ENCODE data around the gene MCTP2. TPM values are rescaled to one million over a fixed set of nuclear protein-coding genes. Genes with fewer than 3 reads are reported as not detected.

Gene MCTP2
- total and polyA plus RNA-seq, 2 of the 13 experiments (the other 11 are each of a cell fraction or from before 2014, with no cell fraction given) = 5.1 to 8.6 TPM

- no peak for FAIRE-seq
- Histone ChIP-seq H3K36me3 (replicated peaks in 1 of 2; ENCODE audit: control insufficient read depth in 1 of 2, insufficient read depth in 2 of 2, low read length in 2 of 2) (no peaks in the 10 kb centered on the region), H3K9ac (ENCODE audit: insufficient read depth, low read depth, low read length) (no peak overlapping the region), H3K79me2 (ENCODE audit: insufficient read depth, low read length) (no peaks in the 10 kb centered on the region), H3K4me2 (ENCODE audit: low read depth, low read length) (no peak overlapping the region), H3K27ac (ENCODE audit: extremely low read length, insufficient read depth, low read length) (no peak overlapping the region), H3K4me1 (ENCODE audit: insufficient read depth, low read length) (no peaks in the 10 kb centered on the region), H4K20me1 (ENCODE audit: insufficient read depth, low read length) (no peaks in the 10 kb centered on the region), H3K27me3 (ENCODE audit: control insufficient read depth in 1 of 2, insufficient read depth in 2 of 2, low read length in 2 of 2) (no peaks in the 10 kb centered on the region), H3K9me3 (ENCODE audit: low read length) (no peaks in the 10 kb centered on the region), H2AFZ (ENCODE audit: low read length) (no peak overlapping the region), H3K4me3 (replicated peaks in 1 of 3; ENCODE audit: insufficient read depth in 1 of 3, low read depth in 2 of 3, low read length in 3 of 3) (no peak overlapping the region)
- in situ Hi-C loops (cut with HindIII; ENCODE audit: extremely low pct_ligation_motif_present, low pct_unique_long_range_greater_than_20kb) (no loop called here), intact Hi-C loops (cut with micrococcal nuclease; ENCODE audit: unreplicated experiment) (loop anchor here (10.0 kb wide), 1 partner anchor 462 kb away; no protein-coding TSS in a partner anchor)
- no peak for DNase-seq (ENCODE audit: low spot score)
- ATAC-seq = no peak
- ChIA-PET POLR2A (no interaction called here), CTCF (ENCODE audit: low intra/inter-chr PET ratio, low total read pairs) (no interaction called here)
- no peak for TF ChIP-seq ZNF510 (CRISPR knock-in tag; IDR thresholded peaks at IDR 0.05; ENCODE audit: low read depth)
- no peak for TF ChIP-seq POLR2AphosphoS2 (IDR thresholded peaks at IDR 0.05; ENCODE audit: low read depth, low read length)
- no peak for TF ChIP-seq ZNF280D (CRISPR knock-in tag; IDR thresholded peaks at IDR 0.05)
- no peak for TF ChIP-seq ZBTB2 (CRISPR knock-in tag; IDR thresholded peaks at IDR 0.05; ENCODE audit: low read depth)
- no peak for TF ChIP-seq MIER2 (CRISPR knock-in tag; IDR thresholded peaks at IDR 0.05)
- TF ChIP-seq NFE2L1 (CRISPR knock-in tag; IDR thresholded peaks at IDR 0.05; ENCODE audit: borderline replicate concordance) = no peak
- TF ChIP-seq HOMEZ (CRISPR knock-in tag; IDR thresholded peaks at IDR 0.05; ENCODE audit: low read depth) = no peak
- no peak for TF ChIP-seq ZNF563 (CRISPR knock-in tag; IDR thresholded peaks at IDR 0.05)
- TF ChIP-seq ZSCAN29 (CRISPR knock-in tag; conservative IDR thresholded peaks at IDR 0.05) = no peak
- no peak for TF ChIP-seq ZNF788 (CRISPR knock-in tag; IDR thresholded peaks at IDR 0.05; ENCODE audit: borderline replicate concordance)
- BruUV-seq (replicated peaks) = no TSS peak
- WGBS (ENCODE audit: low lambda C conversion rate) = 47% methylated on average over 6 of the region's 6 CpGs
Measured at GRCh38 chr15:94372821-94373220, 141.5 kb downstream of the MCTP2 start.

Measured in HepG2 (cell line).